Measurements from ENCODE around the gene MTUS2. TPM values are rescaled to one million over a fixed set of nuclear protein-coding genes. Genes with fewer than 3 reads are reported as not detected.

MTUS2 gene
- total RNA-seq, 1 experiment from 2014 or later = 0.35 TPM

GRCh38 chr13:29383476-29383875 lies 563.3 kb downstream of the MTUS2 start:
- Histone ChIP-seq H3K4me1 (ENCODE audit: insufficient read depth, low read length) (no peaks in the 10 kb centered on the region), H3K18ac (ENCODE audit: insufficient read length, low read depth, low read length) (no peak overlapping the region), H3K79me2 (ENCODE audit: insufficient read depth, low read length) (no peaks in the 10 kb centered on the region), H4K5ac (ENCODE audit: insufficient read length, low read depth, low read length) (no peak overlapping the region), H2AFZ (ENCODE audit: low read length) (no peak overlapping the region), H2BK20ac (ENCODE audit: low read depth, low read length, poor library complexity, severe bottlenecking) (no peak overlapping the region), H3K56ac (ENCODE audit: insufficient read length, low read depth, low read length) (no peak overlapping the region), H3K4ac (ENCODE audit: low read depth, low read length) (no peak overlapping the region), H3K27me3 (ENCODE audit: insufficient read depth, low read length) (no peaks in the 10 kb centered on the region), H3K79me1 (ENCODE audit: insufficient read depth, low read depth, low read length, poor library complexity, severe bottlenecking) (no peaks in the 10 kb centered on the region), H3K23me2 (ENCODE audit: insufficient read length, low read depth, low read length, poor library complexity, severe bottlenecking) (no peaks in the 10 kb centered on the region), H2AK5ac (ENCODE audit: insufficient read length, low read length) (no peak overlapping the region), H3K23ac (ENCODE audit: insufficient read length, low read depth, low read length) (no peak overlapping the region), H2BK12ac (ENCODE audit: insufficient read length, low read depth, low read length) (no peak overlapping the region), H3K4me2 (ENCODE audit: insufficient read depth, insufficient read length, low read length) (no peak overlapping the region), H2BK5ac (ENCODE audit: insufficient read length, low read length) (no peak overlapping the region), H3K9ac (ENCODE audit: extremely low read depth, insufficient read length, low read length) (no peak overlapping the region), H4K8ac (replicated peaks; ENCODE audit: insufficient read length, low read depth, low read length) (no peak overlapping the region), H2BK120ac (ENCODE audit: low read depth, low read length, poor library complexity, severe bottlenecking) (no peak overlapping the region), H3T11ph (ENCODE audit: low read length) (no peak overlapping the region), H2BK15ac (ENCODE audit: low read depth, low read length) (no peak overlapping the region), H3K9me3 (ENCODE audit: control insufficient read depth, low read depth, low read length) (no peaks in the 10 kb centered on the region), H3K27ac (ENCODE audit: insufficient read length, low read depth, low read length) (no peak overlapping the region), H4K91ac (ENCODE audit: insufficient read length, low read depth, low read length) (no peak overlapping the region), H4K20me1 (ENCODE audit: control insufficient read depth, insufficient read depth, insufficient read length) (peaks cover 2% of the 10 kb centered on the region), H3K14ac (ENCODE audit: insufficient read depth, low read length) (no peak overlapping the region)
- DNase-seq = no peak
- Mint-ChIP-seq H3K4me1 (no peaks in the 10 kb centered on the region), H3K4me3 (no peak overlapping the region), H3K9me3 (peaks cover 4% of the 10 kb centered on the region in 2 experiments; a peak in 4 of 5 replicates), H3K27me3 (ENCODE audit: low read depth) (peaks cover 3% of the 10 kb centered on the region), H3K27ac (no peak overlapping the region), H3K36me3 (ENCODE audit: insufficient read depth in 1 of 3, low read depth in 3 of 3) (0 out of 7 replicates have a peak, but pooled peaks cover 0 to 2% (median 0%) of the 10 kb centered on the region in 3 experiments)
- TF ChIP-seq CTCF (conservative IDR thresholded peaks at IDR 0.05) = no peak
- no CpG with 5 or more reads among the region's 5 CpGs for WGBS (ENCODE audit: extremely low coverage, insufficient read length, low lambda C conversion rate)

Measured in H9 (cell line).